AG20443 (cell line): ENCODE measurements around the gene FXYD1.
"Not testable (repeated sequence)": the region's sequence is repeated elsewhere in the genome, so short reads cannot be mapped to it uniquely, and the experiment has no call there.

Experiments used
- DNase-seq: peaks from one replicate; pipeline ENCODE4 v3.0.0; 2012; ENCODE audit warnings: low spot score, mixed read lengths

The FXYD1 gene

GRCh38 chr19:35143231-35143715, 4.6 kb downstream of the FXYD1 start, which contains the start of gene FXYD7:
Gene FXYD7, plus strand, starts transcription at chr19:35143255. Its CDS starts 79 bp downstream, at chr19:35143334.
- no peak for DNase-seq

GRCh38 chr19:35143818-35144217, 5.2 kb downstream of the FXYD1 start:
- DNase-seq, result no peak

GRCh38 chr19:35144259-35144599, 5.6 kb downstream of the FXYD1 start:
- no peak for DNase-seq

GRCh38 chr19:35144600-35145436, 6.2 kb downstream of the FXYD1 start:
- no peak for DNase-seq

GRCh38 chr19:35146746-35147459, 8.3 kb downstream of the FXYD1 start:
- no peak for DNase-seq

- no peak for DNase-seq
These were observed 10.8 kb downstream of the FXYD1 start for GRCh38 chr19:35149463-35149862.

- DNase-seq, result no peak
These were observed 11.8 kb downstream of the FXYD1 start for GRCh38 chr19:35150445-35150844.

- DNase-seq, result no peak
These were observed 12.8 kb downstream of the FXYD1 start for GRCh38 chr19:35151273-35152065.

- DNase-seq, result not testable (repeated sequence)
These were observed 14.5 kb downstream of the FXYD1 start for GRCh38 chr19:35153129-35153522.

GRCh38 chr19:35153701-35154524, 15.3 kb downstream of the FXYD1 start:
- DNase-seq, result peak; percentile 76

GRCh38 chr19:35154525-35155406, 16.1 kb downstream of the FXYD1 start, which contains the start of gene FXYD5:
Gene FXYD5, plus strand, starts transcription at chr19:35154735. Its CDS starts 816 bp downstream, at chr19:35155551.
- DNase-seq, result peak; percentile 87

- peak; percentile 26 for DNase-seq
These were observed 16.8 kb downstream of the FXYD1 start for GRCh38 chr19:35155441-35155840.

- DNase-seq, result no peak
These were observed 17.5 kb downstream of the FXYD1 start for GRCh38 chr19:35155981-35156672.

- no peak for DNase-seq
These were observed 18.0 kb downstream of the FXYD1 start for GRCh38 chr19:35156673-35157014.

- no peak for DNase-seq
These were observed 18.8 kb downstream of the FXYD1 start for GRCh38 chr19:35157431-35157830.

GRCh38 chr19:35159606-35160005, 21.0 kb downstream of the FXYD1 start:
- DNase-seq, result no peak

GRCh38 chr19:35160629-35161433, 22.2 kb downstream of the FXYD1 start:
- DNase-seq, result no peak

- no peak for DNase-seq
These were observed 22.8 kb downstream of the FXYD1 start for GRCh38 chr19:35161434-35161743.
